Measurements from ENCODE around the gene ATP6V0C.
A peak's percentile ranks its signal among the peaks of the same experiment; 100 is the strongest.
"Not testable (repeated sequence)": the region's sequence is repeated elsewhere in the genome, so short reads cannot be mapped to it uniquely, and the experiment has no call there.

Gene ATP6V0C

GRCh38 chr16:2524339-2524938, 10.7 kb downstream of the ATP6V0C start:
- no peak for DNase-seq

GRCh38 chr16:2526135-2526534, 12.4 kb downstream of the ATP6V0C start:
- DNase-seq = no peak

DNA sequence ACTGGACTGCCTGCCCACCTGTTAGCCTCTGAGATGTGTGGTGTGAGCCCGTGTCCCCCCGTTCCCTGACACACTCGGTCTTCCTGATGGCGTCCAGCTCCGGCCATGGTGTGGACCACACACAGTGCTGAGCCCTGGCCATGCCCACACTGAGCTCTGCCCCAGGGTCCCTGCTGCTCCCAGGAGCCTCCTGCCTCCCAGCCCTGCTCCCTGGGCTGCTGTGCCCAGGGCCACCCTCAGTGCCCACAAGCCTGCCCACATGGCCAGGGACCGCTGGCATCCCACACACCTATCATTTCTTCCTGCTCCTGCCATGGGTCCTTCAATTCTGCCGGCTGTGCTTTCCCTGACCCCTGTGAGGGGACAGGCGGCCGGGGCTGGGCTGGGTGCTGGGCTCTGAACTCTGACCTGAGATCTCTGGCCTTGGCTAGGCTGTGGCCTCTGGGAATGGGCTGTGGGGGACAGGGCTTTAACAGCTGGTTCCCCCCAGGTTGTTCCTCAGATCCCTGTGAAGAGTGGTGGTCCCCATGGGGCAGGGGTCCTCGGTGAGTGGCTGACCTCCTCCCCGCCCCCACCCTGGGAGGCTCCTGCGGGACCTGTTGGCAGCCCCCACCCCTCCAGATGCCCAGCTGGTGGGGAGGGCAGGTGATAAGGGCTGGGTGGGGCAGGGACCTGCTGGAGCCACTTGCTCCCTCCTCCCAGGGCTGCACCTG, 13.5 kb downstream of the ATP6V0C start:
- DNase-seq = no peak

DNA sequence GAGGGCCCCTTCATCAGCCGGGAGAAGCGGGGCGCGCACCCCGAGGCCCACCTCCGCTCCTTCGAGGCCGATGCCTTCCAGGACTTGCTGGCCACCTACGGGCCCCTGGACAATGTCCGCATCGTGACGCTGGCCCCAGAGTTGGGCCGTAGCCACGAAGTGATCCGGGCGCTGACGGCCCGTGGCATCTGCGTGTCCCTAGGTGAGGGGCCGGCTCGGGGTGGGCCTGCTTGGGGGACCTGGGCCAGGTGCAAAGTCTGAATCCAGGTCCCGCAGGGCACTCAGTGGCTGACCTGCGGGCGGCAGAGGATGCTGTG, 14.0 kb downstream of the ATP6V0C start:
- DNase-seq = no peak

DNA sequence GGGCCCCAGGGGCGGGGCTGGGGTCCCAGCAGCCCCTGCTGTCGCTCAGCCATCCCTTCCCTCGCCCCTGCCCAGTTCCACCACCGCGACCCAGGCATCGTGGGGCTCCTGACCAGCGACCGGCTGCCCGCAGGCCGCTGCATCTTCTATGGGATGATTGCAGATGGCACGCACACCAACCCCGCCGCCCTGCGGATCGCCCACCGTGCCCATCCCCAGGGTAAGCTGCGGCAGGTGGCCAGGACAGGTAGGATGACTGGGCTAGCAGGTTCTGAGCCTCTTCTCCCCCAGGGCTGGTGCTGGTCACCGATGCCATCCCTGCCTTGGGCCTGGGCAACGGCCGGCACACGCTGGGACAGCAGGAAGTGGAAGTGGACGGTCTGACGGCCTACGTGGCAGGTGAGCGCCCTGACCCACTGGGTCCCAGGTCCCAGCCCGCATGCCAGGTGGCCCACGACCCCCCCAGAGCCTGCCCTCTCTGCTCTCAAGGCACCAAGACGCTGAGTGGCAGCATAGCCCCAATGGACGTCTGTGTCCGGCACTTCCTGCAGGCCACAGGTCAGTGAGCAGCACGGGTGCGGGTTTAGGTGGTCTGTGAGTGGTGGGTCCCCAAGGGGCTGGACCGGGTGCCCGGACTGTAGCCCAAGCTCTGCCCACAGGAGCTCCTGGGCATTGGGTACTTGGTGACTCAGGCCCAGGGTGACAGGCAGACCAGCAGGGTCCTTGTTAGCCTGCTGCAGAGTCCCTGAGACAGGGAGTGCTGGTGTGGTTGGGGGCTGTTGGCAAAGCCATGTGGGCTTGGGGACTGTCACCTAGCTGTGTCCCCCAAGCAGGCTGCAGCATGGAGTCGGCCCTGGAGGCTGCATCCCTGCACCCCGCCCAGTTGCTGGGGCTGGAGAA, 14.7 kb downstream of the ATP6V0C start:
- DNase-seq = no peak

GRCh38 chr16:2529061-2529931, 15.5 kb downstream of the ATP6V0C start:
- DNase-seq = no peak

- no peak for DNase-seq
Measured at GRCh38 chr16:2529961-2530628, 16.3 kb downstream of the ATP6V0C start.

DNA sequence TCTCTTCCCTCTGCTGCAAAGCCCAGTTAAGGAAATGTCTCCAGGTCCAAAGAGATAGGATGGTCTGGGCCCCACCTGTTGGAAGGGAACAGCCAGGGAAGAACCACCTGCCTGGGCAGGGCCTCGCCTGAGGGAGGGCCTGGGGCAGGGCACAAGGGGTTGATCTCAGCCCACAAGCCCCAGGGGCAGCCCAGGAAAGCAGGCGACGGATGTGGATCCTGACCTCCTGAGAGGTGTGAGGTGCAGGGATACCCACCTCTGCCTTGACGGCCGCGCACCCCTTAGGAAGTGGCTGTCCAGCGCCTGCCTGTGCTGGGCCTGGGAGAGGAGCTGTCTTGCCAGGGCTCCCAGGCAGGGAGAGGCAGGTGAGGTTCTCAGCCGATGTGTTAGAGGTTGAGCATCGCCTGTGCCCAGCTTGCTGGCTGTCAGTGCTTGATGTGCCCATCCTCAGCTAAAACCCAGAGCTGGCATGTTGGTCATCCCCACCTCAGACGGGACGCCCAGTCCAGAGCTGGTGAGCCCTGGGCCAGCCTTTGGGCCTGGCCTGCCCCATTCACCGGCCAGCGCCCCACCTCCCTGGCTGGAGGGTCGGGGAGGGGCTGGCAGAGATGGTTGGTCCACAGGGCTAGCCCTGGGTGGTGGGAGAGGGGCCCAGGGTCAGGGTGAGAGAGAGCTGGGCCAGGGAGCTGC, 17.0 kb downstream of the ATP6V0C start:
- no peak for DNase-seq

DNA sequence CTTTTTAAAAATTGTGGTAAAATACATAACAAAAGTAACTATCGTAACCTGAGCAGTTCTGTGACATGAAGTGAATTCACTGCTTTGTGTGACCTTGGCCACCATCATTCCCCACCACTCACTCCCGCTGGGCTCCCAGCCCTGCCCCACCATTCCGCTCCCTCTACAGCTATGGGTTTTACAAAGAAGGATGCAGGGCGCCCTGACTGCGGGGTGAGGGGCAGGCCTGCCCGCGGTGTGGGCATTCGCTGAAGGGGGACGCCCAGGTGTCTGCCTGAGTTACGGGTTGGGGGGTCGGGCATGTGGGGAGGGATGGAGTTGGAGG, 17.6 kb downstream of the ATP6V0C start, which contains the start of gene CEMP1:
Gene CEMP1, minus strand, starts transcription at position 38 of the 325 bp plus-strand sequence. CDS start 335 bp downstream, outside the sequence.
- DNase-seq = peak in 2 of 58 donors; percentile 67 to 69

DNA sequence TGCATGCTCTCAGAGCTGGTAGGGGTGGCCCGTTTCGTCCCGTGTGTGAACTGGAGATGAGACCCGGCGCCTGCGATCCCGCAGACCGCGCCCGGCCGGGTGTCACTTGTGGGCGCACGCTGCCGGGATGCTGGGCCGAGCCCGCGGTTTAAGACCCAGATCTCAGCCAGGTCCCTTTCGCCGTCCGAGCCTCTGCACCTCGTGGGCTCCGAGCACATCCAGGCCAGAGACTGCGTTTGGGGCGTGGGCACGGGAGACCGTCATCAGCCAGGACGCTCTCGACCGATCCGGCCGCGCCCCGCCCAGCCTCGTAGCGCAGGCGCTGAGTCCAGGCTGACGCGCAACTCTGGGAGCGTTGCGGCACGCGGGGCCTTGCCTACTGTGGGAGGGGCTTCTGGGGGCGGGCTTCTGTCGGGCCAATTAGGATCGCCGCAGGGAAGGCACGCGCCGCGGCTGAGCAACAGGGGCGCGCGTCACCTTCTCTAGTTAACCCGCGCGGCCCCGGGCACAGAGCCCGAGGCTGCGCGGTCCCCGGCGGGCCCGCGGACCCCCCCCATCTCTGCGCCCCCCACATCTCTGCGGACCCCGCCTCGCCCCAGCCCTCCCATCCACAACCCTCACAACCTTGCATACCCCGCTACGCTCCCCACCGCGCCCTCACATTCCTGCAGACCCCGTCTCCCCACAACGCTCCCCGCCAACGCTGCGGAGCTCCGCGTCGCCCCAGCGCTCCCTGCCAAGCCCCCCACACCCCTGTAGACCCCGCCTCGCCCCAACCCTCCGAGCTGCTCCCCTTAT, 18.1 kb downstream of the ATP6V0C start:
- DNase-seq = peak; percentile 66 to 98 (median 96)

GRCh38 chr16:2532494-2533141, 18.9 kb downstream of the ATP6V0C start:
- DNase-seq = peak in 40 of 58 donors; percentile 21 to 74 (median 54)

DNA sequence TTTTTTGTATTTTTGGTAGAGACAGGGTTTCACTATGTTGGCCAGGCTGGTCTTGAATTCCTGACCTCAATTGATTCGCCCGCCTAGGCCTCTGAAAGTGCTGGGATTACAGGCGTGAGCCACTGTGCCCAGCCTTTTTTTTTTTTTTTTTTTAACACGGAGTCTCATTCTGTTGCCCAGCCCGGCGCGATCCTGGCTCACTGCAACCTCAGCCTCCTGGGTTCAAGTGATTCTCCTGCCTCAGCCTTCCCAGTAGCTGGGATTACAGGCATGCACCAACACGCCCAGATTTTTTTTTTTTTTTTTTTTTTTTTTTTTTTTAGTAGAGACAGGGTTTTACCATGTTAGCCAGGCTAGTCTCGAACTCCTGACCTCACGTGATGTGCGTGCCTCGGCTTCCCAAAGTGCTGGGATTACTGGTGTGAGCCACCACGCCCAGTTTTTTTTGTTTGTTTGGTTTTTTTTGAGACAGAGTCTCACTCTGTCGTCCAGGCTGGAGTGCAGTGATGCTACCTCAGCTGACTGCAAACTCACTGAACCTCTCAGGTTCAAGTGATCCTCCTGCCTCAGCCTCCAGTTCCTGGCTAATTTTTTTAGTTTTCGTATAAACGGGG, 19.5 kb downstream of the ATP6V0C start:
- DNase-seq = not testable (repeated sequence)

DNA sequence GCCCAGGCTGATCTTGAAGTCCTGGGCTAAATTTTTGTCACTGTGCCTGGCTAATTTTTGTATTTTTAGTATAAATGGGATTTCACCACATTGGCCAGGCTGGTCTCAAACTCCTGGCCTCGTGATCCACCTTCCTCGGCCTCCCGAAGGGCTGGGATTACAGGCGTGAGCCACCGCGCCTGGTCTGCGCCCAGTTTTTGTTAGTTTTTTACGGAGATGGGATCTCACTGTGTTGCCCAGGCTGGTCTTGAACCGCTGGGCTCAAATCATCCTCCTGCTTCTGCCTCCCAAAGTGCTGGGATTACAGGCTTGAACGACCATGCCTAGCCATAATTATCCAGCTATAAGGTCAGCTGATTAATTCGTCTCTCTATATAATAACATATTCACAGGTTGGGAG, 20.2 kb downstream of the ATP6V0C start:
- DNase-seq = no peak

DNA sequence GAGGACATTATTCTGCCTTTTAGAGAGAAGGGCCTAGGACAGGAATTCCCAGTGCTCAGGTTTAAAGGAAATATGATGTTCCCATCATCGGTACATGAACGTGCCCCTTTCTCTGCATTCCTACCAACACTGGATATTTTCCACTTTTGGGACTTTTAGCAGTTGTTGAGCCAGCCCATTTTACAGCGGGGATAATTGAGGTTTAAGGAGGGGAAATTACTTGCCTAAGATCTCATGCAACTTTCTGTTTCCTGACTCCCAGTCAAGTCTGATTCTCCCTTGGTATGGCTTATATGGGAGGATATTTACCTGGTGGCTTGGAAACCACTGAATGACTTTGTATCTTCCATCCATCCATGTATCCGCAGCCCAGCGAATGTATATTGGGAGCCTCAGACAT, 20.6 kb downstream of the ATP6V0C start:
- not testable (repeated sequence) for DNase-seq

- DNase-seq = no peak
Measured at GRCh38 chr16:2535625-2536013, 21.9 kb downstream of the ATP6V0C start.

GRCh38 chr16:2537451-2538379, 24.0 kb downstream of the ATP6V0C start, which contains the start of gene PDPK1:
TSS of gene PDPK1 (plus strand) at chr16:2538021. CDS start at chr16:2538113, 92 bp downstream.
- DNase-seq = peak; percentile 64 to 96 (median 92)
